Fibroblast of lung (primary cell): ENCODE measurements around the gene METTL22.

ENCODE experiments used
- EZH2 ChIP-seq: IDR thresholded peaks from 2 replicates; pipeline ENCODE4 v1.5.1; 2012; ENCODE audit warnings: low read length, control low read depth, mild to moderate bottlenecking; ENCODE audit errors: missing control alignments
- TF ChIP-seq, protein P1 (sequence below), 2 donors: IDR thresholded peaks in 1 of 2; conservative IDR thresholded peaks in 1 of 2; 1 replicate in 1 of 2; 2 replicates in 1 of 2; pipeline ENCODE4 v1.5.1; 2011 to 2012; ENCODE audit warnings: low read length in 2 of 2, control low read depth in 1 of 2, inconsistent platforms in 1 of 2, low read depth in 1 of 2, mild to moderate bottlenecking in 1 of 2

DNA sequence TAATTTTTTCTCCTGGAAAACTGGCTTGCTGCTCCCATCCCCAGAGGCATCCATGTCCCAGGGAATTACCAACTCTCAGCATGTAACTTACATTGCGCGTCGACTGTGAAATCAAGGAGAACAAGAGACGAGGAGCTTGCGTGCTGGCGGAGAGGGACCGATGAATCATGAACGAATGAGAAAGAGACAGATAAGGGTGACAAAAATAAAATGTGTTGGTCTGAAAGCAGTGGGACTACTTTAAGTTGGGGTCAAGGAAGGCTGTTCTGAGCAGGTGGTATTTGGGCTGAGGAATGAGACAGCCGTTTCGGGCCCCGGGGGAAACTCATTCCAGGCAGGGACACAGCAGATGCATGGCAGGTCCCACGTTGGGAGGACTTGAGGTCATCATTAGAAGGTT is 75.4 kb downstream of the METTL22 start:
- TF ChIP-seq, protein P1, sequence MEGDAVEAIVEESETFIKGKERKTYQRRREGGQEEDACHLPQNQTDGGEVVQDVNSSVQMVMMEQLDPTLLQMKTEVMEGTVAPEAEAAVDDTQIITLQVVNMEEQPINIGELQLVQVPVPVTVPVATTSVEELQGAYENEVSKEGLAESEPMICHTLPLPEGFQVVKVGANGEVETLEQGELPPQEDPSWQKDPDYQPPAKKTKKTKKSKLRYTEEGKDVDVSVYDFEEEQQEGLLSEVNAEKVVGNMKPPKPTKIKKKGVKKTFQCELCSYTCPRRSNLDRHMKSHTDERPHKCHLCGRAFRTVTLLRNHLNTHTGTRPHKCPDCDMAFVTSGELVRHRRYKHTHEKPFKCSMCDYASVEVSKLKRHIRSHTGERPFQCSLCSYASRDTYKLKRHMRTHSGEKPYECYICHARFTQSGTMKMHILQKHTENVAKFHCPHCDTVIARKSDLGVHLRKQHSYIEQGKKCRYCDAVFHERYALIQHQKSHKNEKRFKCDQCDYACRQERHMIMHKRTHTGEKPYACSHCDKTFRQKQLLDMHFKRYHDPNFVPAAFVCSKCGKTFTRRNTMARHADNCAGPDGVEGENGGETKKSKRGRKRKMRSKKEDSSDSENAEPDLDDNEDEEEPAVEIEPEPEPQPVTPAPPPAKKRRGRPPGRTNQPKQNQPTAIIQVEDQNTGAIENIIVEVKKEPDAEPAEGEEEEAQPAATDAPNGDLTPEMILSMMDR (conservative IDR thresholded peaks at IDR 0.05 in 1 of 2, IDR thresholded peaks at IDR 0.05 in 1 of 2; ENCODE audit: low read depth in 1 of 2, low read length in 2 of 2), result no peak
- no peak for TF ChIP-seq EZH2
